Activated CD4-positive, alpha-beta T cell treated with anti-CD3 and anti-CD28 coated beads, Interleukin-2, amount 10 ng/mL, durations not matched to agents 24 days and 14 days (primary cell): ENCODE data around the gene EML2. TPM values are rescaled to one million over a fixed set of nuclear protein-coding genes. Genes with fewer than 3 reads are reported as not detected.

Source experiments
- DNase-seq: peaks from one replicate; pipeline ENCODE4 v3.0.0; 2022
- H3K27ac Mint-ChIP-seq: one replicate; pipeline ENCODE4 v1.8.0; 2022; ENCODE audit warnings: mild to moderate bottlenecking, mixed read lengths
- H3K27me3 Mint-ChIP-seq: one replicate; pipeline ENCODE4 v1.8.0; 2022; ENCODE audit warnings: mixed read lengths
- H3K36me3 Mint-ChIP-seq: one replicate; pipeline ENCODE4 v1.8.0; 2022; ENCODE audit warnings: low read depth, mild to moderate bottlenecking, mixed read lengths
- H3K4me1 Mint-ChIP-seq: one replicate; pipeline ENCODE4 v1.8.0; 2021; ENCODE audit warnings: mixed read lengths
- H3K4me3 Mint-ChIP-seq: one replicate; pipeline ENCODE4 v1.8.0; 2022; ENCODE audit warnings: mild to moderate bottlenecking, moderate library complexity, mixed read lengths
- H3K9me3 Mint-ChIP-seq: one replicate; pipeline ENCODE4 v1.8.0; 2021; ENCODE audit warnings: mixed read lengths
- intact Hi-C: fragments of 100-400 bp; cut with micrococcal nuclease; formaldehyde crosslinking; loops from one replicate; pipeline ENCODE4 v1.15.1; 2023
- total RNA-seq: library from RNA; stranded (reverse); gene quantifications from 2 replicates; pipeline ENCODE4 v1.2.3, GENCODE V29; 2022

Gene EML2
- total RNA-seq, 1 donor from 2014 or later: 157 TPM

GRCh38 chr19:45598267-45599001 lies 40.8 kb downstream of the EML2 start:
- Mint-ChIP-seq H3K4me3 (peak overlapping the region; percentile 53), H3K9me3 (no peaks in the 10 kb centered on the region), H3K27me3 (peaks cover 76% of the 10 kb centered on the region), H3K27ac (no peak overlapping the region), H3K4me1 (peaks cover 28% of the 10 kb centered on the region), H3K36me3 (peaks cover 2% of the 10 kb centered on the region)
- DNase-seq: no peak
- intact Hi-C loops: loop anchor here (5.0 kb wide), 1 partner anchor 84 kb away; no protein-coding TSS in a partner anchor

- Mint-ChIP-seq H3K4me1 (peaks cover 27% of the 10 kb centered on the region), H3K27me3 (peaks cover 68% of the 10 kb centered on the region), H3K27ac (no peak overlapping the region), H3K36me3 (peaks cover 2% of the 10 kb centered on the region), H3K4me3 (peak overlapping the region; percentile 53), H3K9me3 (no peaks in the 10 kb centered on the region)
- no peak for DNase-seq
- intact Hi-C loops: loop anchor here (5.0 kb wide), 1 partner anchor 85 kb away; no protein-coding TSS in a partner anchor
These were observed 41.6 kb downstream of the EML2 start for GRCh38 chr19:45597425-45598111.

- H3K9me3 Mint-ChIP-seq: no peaks in the 10 kb centered on the region
- intact Hi-C loops: loop anchor here (5.0 kb wide), 1 partner anchor 86 kb away; no protein-coding TSS in a partner anchor
- H3K4me3 Mint-ChIP-seq: no peak overlapping the region
- H3K4me1 Mint-ChIP-seq: peaks cover 27% of the 10 kb centered on the region
- DNase-seq: no peak
- H3K27ac Mint-ChIP-seq: no peak overlapping the region
- peaks cover 60% of the 10 kb centered on the region for H3K27me3 Mint-ChIP-seq
- H3K36me3 Mint-ChIP-seq: no peaks in the 10 kb centered on the region
These were observed 43.4 kb downstream of the EML2 start for GRCh38 chr19:45595814-45596213.

GRCh38 chr19:45593520-45593919 lies 45.7 kb downstream of the EML2 start:
- Mint-ChIP-seq H3K27me3 (peaks cover 46% of the 10 kb centered on the region), H3K4me3 (no peak overlapping the region), H3K9me3 (no peaks in the 10 kb centered on the region), H3K4me1 (peaks cover 17% of the 10 kb centered on the region), H3K27ac (no peak overlapping the region), H3K36me3 (no peaks in the 10 kb centered on the region)
- DNase-seq: no peak
- intact Hi-C loops: no loop called here

GRCh38 chr19:45592366-45592765 lies 46.8 kb downstream of the EML2 start:
- Mint-ChIP-seq H3K27me3 (peaks cover 34% of the 10 kb centered on the region), H3K36me3 (no peaks in the 10 kb centered on the region), H3K4me3 (no peak overlapping the region), H3K4me1 (peaks cover 9% of the 10 kb centered on the region), H3K9me3 (no peaks in the 10 kb centered on the region), H3K27ac (no peak overlapping the region)
- intact Hi-C loops: no loop called here
- DNase-seq: no peak

GRCh38 chr19:45591638-45592005 lies 47.6 kb downstream of the EML2 start:
- intact Hi-C loops: no loop called here

GRCh38 chr19:45591004-45591637 lies 48.1 kb downstream of the EML2 start:
- Mint-ChIP-seq H3K36me3 (no peaks in the 10 kb centered on the region), H3K9me3 (no peaks in the 10 kb centered on the region), H3K27me3 (peaks cover 22% of the 10 kb centered on the region), H3K4me3 (peak overlapping the region; percentile 17), H3K27ac (no peak overlapping the region), H3K4me1 (peaks cover 9% of the 10 kb centered on the region)
- DNase-seq: peak; percentile 81
- intact Hi-C loops: no loop called here

More at GRCh38 chr19:45591638-45592005, 47.6 kb downstream of the EML2 start:
- H3K4me1 Mint-ChIP-seq: peaks cover 9% of the 10 kb centered on the region
- H3K27ac Mint-ChIP-seq: no peak overlapping the region
- H3K27me3 Mint-ChIP-seq: peaks cover 27% of the 10 kb centered on the region
- H3K9me3 Mint-ChIP-seq: no peaks in the 10 kb centered on the region
- no peak for DNase-seq
- H3K36me3 Mint-ChIP-seq: no peaks in the 10 kb centered on the region
- H3K4me3 Mint-ChIP-seq: no peak overlapping the region

- no peak overlapping the region for H3K27ac Mint-ChIP-seq
- no peak for DNase-seq
- H3K4me1 Mint-ChIP-seq: peaks cover 9% of the 10 kb centered on the region
- no peak overlapping the region for H3K4me3 Mint-ChIP-seq
- H3K36me3 Mint-ChIP-seq: no peaks in the 10 kb centered on the region
- H3K27me3 Mint-ChIP-seq: peaks cover 16% of the 10 kb centered on the region
- no peaks in the 10 kb centered on the region for H3K9me3 Mint-ChIP-seq
- intact Hi-C loops: no loop called here
These were observed 48.7 kb downstream of the EML2 start for GRCh38 chr19:45590300-45591003.

GRCh38 chr19:45589768-45590167 lies 49.4 kb downstream of the EML2 start:
- intact Hi-C loops: no loop called here
- Mint-ChIP-seq H3K27ac (no peak overlapping the region), H3K4me3 (no peak overlapping the region), H3K27me3 (peaks cover 16% of the 10 kb centered on the region), H3K36me3 (peaks cover under 1% of the 10 kb centered on the region), H3K4me1 (peaks cover 12% of the 10 kb centered on the region), H3K9me3 (no peaks in the 10 kb centered on the region)
- no peak for DNase-seq

GRCh38 chr19:45587873-45588272 lies 51.3 kb downstream of the EML2 start:
- Mint-ChIP-seq H3K27ac (no peak overlapping the region), H3K36me3 (peaks cover 7% of the 10 kb centered on the region), H3K9me3 (no peaks in the 10 kb centered on the region), H3K4me3 (no peak overlapping the region), H3K27me3 (peaks cover 14% of the 10 kb centered on the region), H3K4me1 (peaks cover 18% of the 10 kb centered on the region)
- intact Hi-C loops: no loop called here
- DNase-seq: no peak

GRCh38 chr19:45585158-45585577 lies 54.0 kb downstream of the EML2 start:
- intact Hi-C loops: loop anchor here (2.0 kb wide), 1 partner anchor 406 kb away; the partner anchor contains the start of genes BLOC1S3 and TRAPPC6A
- H3K36me3 Mint-ChIP-seq: peaks cover 17% of the 10 kb centered on the region
- H3K27me3 Mint-ChIP-seq: peaks cover 7% of the 10 kb centered on the region
- peak overlapping the region; percentile 98 for H3K4me3 Mint-ChIP-seq
- H3K9me3 Mint-ChIP-seq: no peaks in the 10 kb centered on the region
- H3K27ac Mint-ChIP-seq: peak overlapping the region; percentile 99
- H3K4me1 Mint-ChIP-seq: peaks cover 13% of the 10 kb centered on the region
- no peak for DNase-seq

- peak; percentile 100 for DNase-seq
- Mint-ChIP-seq H3K4me3 (peak within 1 kb of the TSS; percentile 98), H3K27ac (peak within 1 kb of the TSS; percentile 99), H3K36me3 (peaks cover 17% of the 10 kb centered on the region), H3K9me3 (no peaks in the 10 kb centered on the region), H3K27me3 (peaks cover 1% of the 10 kb centered on the region), H3K4me1 (peaks cover 13% of the 10 kb centered on the region)
- intact Hi-C loops: loop anchor here (1.0 to 2.0 kb wide), 7 partner anchors 30 to 406 kb away; partner anchors contain the start of genes BLOC1S3, QPCTL, TRAPPC6A and VASP
These were observed 54.7 kb downstream of the EML2 start, which contains the start of gene OPA3 for GRCh38 chr19:45584332-45585157. Gene OPA3 (minus strand): TSS chr19:45584802. CDS start chr19:45584764, 38 bp downstream.

GRCh38 chr19:45581576-45581975 lies 57.6 kb downstream of the EML2 start:
- DNase-seq: no peak
- Mint-ChIP-seq H3K9me3 (no peaks in the 10 kb centered on the region), H3K4me1 (peaks cover 16% of the 10 kb centered on the region), H3K27ac (no peak overlapping the region), H3K27me3 (no peaks in the 10 kb centered on the region), H3K36me3 (peaks cover 17% of the 10 kb centered on the region), H3K4me3 (no peak overlapping the region)
- intact Hi-C loops: no loop called here
